Measurements from ENCODE around the gene ALKBH6. TPM values are rescaled to one million over a fixed set of nuclear protein-coding genes. Genes with fewer than 3 reads are reported as not detected.

The ALKBH6 gene
- total RNA-seq, 2 experiments from 2014 or later, result 28.7 to 29.0 TPM

GRCh38 chr19:35990156-35990555 is 23.9 kb downstream of the ALKBH6 start:
- POLR2A ChIA-PET, result no interaction called here
- Histone ChIP-seq H3K4me2 (ENCODE audit: low read length) (no peak overlapping the region), H4K20me1 (ENCODE audit: insufficient read depth, low read length) (no peaks in the 10 kb centered on the region), H3K9me2 (ENCODE audit: insufficient read depth, low read length) (no peaks in the 10 kb centered on the region), H3K4me1 (ENCODE audit: insufficient read depth, low read length, poor library complexity, severe bottlenecking) (peaks cover 10% of the 10 kb centered on the region), H2AFZ (ENCODE audit: low read length) (no peak overlapping the region), H3K9me3 (ENCODE audit: low read length) (peaks cover 5% of the 10 kb centered on the region; the same call in 1 of the 2 replicates), H3K79me2 (ENCODE audit: insufficient read depth, low read depth, low read length) (no peaks in the 10 kb centered on the region), H3K36me3 (ENCODE audit: insufficient read depth, low read length) (no peaks in the 10 kb centered on the region), H3K27ac (ENCODE audit: low read depth, low read length, poor library complexity, severe bottlenecking) (no peak overlapping the region), H3K4me3 (ENCODE audit: low read depth, low read length, poor library complexity, severe bottlenecking) (no peak overlapping the region)
- intact Hi-C loops (cut with micrococcal nuclease; ENCODE audit: unreplicated experiment), result no loop called here
- BruUV-seq (replicated peaks), result no TSS peak
- TF ChIP-seq EZH2phosphoT487 (IDR thresholded peaks at IDR 0.05; ENCODE audit: borderline replicate concordance, low read depth, low read length) (no peak), CTCF (conservative IDR thresholded peaks at IDR 0.05; ENCODE audit: low read length) (no peak)
- DNase-seq (ENCODE audit: low spot score), result no peak
- CTCF ChIA-PET (ENCODE audit: unreplicated experiment), result no interaction called here

DNA sequence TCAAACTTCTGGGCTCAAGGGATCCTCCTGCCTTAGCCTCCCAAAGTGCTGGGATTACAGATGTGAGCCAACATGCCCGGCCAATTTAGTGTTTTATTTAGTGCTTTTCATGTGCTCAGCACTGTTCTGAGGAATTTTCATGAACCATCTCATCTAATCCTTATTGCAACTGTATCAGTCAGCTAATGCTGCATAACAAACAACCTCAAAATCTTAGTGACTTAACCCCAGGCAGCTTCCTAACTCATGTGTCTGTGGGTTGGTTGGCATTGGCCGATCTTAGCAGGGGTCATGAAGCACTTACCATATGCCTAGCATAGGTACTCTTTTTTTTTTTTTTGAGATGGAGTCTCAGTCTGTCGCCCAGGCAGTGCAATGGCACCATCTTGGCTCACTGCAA is 25.2 kb downstream of the ALKBH6 start:
- no peak overlapping the region for H3K27ac ChIP-seq (ENCODE audit: low read depth, low read length, poor library complexity, severe bottlenecking)
- H3K4me3 ChIP-seq (ENCODE audit: low read depth, low read length, poor library complexity, severe bottlenecking), result no peak overlapping the region
- H4K20me1 ChIP-seq (ENCODE audit: insufficient read depth, low read length), result no peaks in the 10 kb centered on the region
- no peaks in the 10 kb centered on the region for H3K9me2 ChIP-seq (ENCODE audit: insufficient read depth, low read length)
- DNase-seq (ENCODE audit: low spot score), result no peak
- no TSS peak for BruUV-seq (replicated peaks)
- CTCF ChIA-PET (ENCODE audit: unreplicated experiment), result no interaction called here
- intact Hi-C loops (cut with micrococcal nuclease; ENCODE audit: unreplicated experiment), result no loop called here
- H3K4me2 ChIP-seq (ENCODE audit: low read length), result no peak overlapping the region
- H3K9me3 ChIP-seq (ENCODE audit: low read length), result peaks cover 5% of the 10 kb centered on the region; the same call in 1 of the 2 replicates
- H3K36me3 ChIP-seq (ENCODE audit: insufficient read depth, low read length), result no peaks in the 10 kb centered on the region
- TF ChIP-seq CTCF (conservative IDR thresholded peaks at IDR 0.05; ENCODE audit: low read length), result no peak
- TF ChIP-seq EZH2phosphoT487 (IDR thresholded peaks at IDR 0.05; ENCODE audit: borderline replicate concordance, low read depth, low read length), result no peak
- H2AFZ ChIP-seq (ENCODE audit: low read length), result no peak overlapping the region
- no peaks in the 10 kb centered on the region for H3K79me2 ChIP-seq (ENCODE audit: insufficient read depth, low read depth, low read length)
- POLR2A ChIA-PET, result no interaction called here
- H3K4me1 ChIP-seq (ENCODE audit: insufficient read depth, low read length, poor library complexity, severe bottlenecking), result peaks cover 5% of the 10 kb centered on the region

DNA sequence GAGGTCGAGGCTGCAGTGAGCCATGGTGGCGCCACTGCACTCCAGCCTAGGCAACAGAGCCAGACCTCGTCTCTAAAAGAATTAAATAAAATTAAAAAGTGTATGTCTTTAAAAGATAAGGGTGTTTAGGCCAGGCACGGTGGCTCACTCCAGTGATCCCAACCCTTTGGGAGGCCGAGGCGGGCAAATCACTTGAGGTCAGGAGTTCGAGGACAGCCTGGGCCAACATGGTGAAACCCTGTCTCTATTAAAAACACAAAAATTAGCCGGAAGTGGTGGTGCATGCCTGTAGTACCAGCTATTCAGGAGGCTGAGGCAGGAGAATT is 26.5 kb downstream of the ALKBH6 start:
- intact Hi-C loops (cut with micrococcal nuclease; ENCODE audit: unreplicated experiment), result no loop called here
- peak overlapping the region; percentile 61 for H3K4me2 ChIP-seq (ENCODE audit: low read length)
- BruUV-seq (replicated peaks), result no TSS peak
- ChIA-PET POLR2A (interaction anchor here (0.7 kb wide), 1 partner anchor 49 kb away, joined by 4 read pairs; no protein-coding TSS in a partner anchor), CTCF (ENCODE audit: unreplicated experiment) (no interaction called here)
- H3K79me2 ChIP-seq (ENCODE audit: insufficient read depth, low read depth, low read length), result no peaks in the 10 kb centered on the region
- H2AFZ ChIP-seq (ENCODE audit: low read length), result no peak overlapping the region
- DNase-seq (ENCODE audit: low spot score), result peak; percentile 12
- H3K4me3 ChIP-seq (ENCODE audit: low read depth, low read length, poor library complexity, severe bottlenecking), result peak overlapping the region; percentile 56
- no peaks in the 10 kb centered on the region for H3K36me3 ChIP-seq (ENCODE audit: insufficient read depth, low read length)
- no peaks in the 10 kb centered on the region for H3K9me2 ChIP-seq (ENCODE audit: insufficient read depth, low read length)
- no peaks in the 10 kb centered on the region for H4K20me1 ChIP-seq (ENCODE audit: insufficient read depth, low read length)
- H3K4me1 ChIP-seq (ENCODE audit: insufficient read depth, low read length, poor library complexity, severe bottlenecking), result peaks cover 5% of the 10 kb centered on the region
- H3K27ac ChIP-seq (ENCODE audit: low read depth, low read length, poor library complexity, severe bottlenecking), result no peak overlapping the region
- TF ChIP-seq EZH2phosphoT487 (IDR thresholded peaks at IDR 0.05; ENCODE audit: borderline replicate concordance, low read depth, low read length), result no peak
- TF ChIP-seq CTCF (conservative IDR thresholded peaks at IDR 0.05; ENCODE audit: low read length), result peak; percentile 50; the same call in 1 of the 2 replicates
- H3K9me3 ChIP-seq (ENCODE audit: low read length), result peaks cover 5% of the 10 kb centered on the region; the same call in 1 of the 2 replicates
